HEK293 (cell line): ENCODE results near the gene KRT7.
A peak's percentile ranks its signal among the peaks of the same experiment; 100 is the strongest.
"Not testable (repeated sequence)": the region's sequence is repeated elsewhere in the genome, so short reads cannot be mapped to it uniquely, and the experiment has no call there.

Experiments used
- CTCF ChIP-seq: fragments of 450-650 bp; formaldehyde crosslinking; IDR thresholded peaks from 2 replicates; pipeline ENCODE4 v1.5.1; 2016; ENCODE audit warnings: missing biosample characterization, missing genetic modification characterization
- ZBTB11 ChIP-seq: fragments of 450-650 bp; formaldehyde crosslinking; conservative IDR thresholded peaks from 2 replicates; pipeline ENCODE4 v1.5.1; 2016; ENCODE audit warnings: low read depth, missing biosample characterization, missing genetic modification characterization
- ZBTB48 ChIP-seq: fragments of 450-650 bp; formaldehyde crosslinking; IDR thresholded peaks from 2 replicates; pipeline ENCODE4 v1.5.1; 2016; ENCODE audit warnings: missing biosample characterization, missing genetic modification characterization
- ZNF426 ChIP-seq: fragments of 450-650 bp; formaldehyde crosslinking; IDR thresholded peaks from 2 replicates; pipeline ENCODE4 v1.5.1; 2017; ENCODE audit warnings: missing biosample characterization, missing genetic modification characterization, mild to moderate bottlenecking, inconsistent platforms, moderate library complexity
- ZNF518A ChIP-seq: fragments of 450-650 bp; formaldehyde crosslinking; conservative IDR thresholded peaks from 2 replicates; pipeline ENCODE4 v1.5.1; 2016; ENCODE audit warnings: low read depth, missing biosample characterization, missing genetic modification characterization
- ZNF530 ChIP-seq: fragments of 450-650 bp; formaldehyde crosslinking; IDR thresholded peaks from 2 replicates; pipeline ENCODE4 v1.5.1; 2016; ENCODE audit warnings: low read depth, missing biosample characterization, missing genetic modification characterization
- ZNF549 ChIP-seq: fragments of 450-650 bp; IDR thresholded peaks from 2 replicates; pipeline ENCODE4 v1.5.1; 2018; ENCODE audit warnings: missing biosample characterization, missing genetic modification characterization, mild to moderate bottlenecking, inconsistent platforms, moderate library complexity

- peak; percentile 25; the same call in 1 of the 2 replicates for TF ChIP-seq CTCF (tag by site-specific recombination)
- not testable (repeated sequence) for TF ChIP-seq ZBTB48 (tag by site-specific recombination); ZNF530; ZBTB11 (tag by site-specific recombination); ZNF549; ZNF518A (tag by site-specific recombination); ZNF426 (tag by site-specific recombination)
These were observed 19.2 kb downstream of the KRT7 start for GRCh38 chr12:52252175-52252615.
